ENCODE results near the gene KIAA1328. TPM values are rescaled to one million over a fixed set of nuclear protein-coding genes. Genes with fewer than 3 reads are reported as not detected.

KIAA1328 gene
- 10 to 100 TPM in 1 of 2 donors, 1 to 10 TPM in 1; 9.0 to 13.9 TPM for total RNA-seq
- total RNA-seq: 14.8 to 22.3 reads per million in 2 donors

DNA sequence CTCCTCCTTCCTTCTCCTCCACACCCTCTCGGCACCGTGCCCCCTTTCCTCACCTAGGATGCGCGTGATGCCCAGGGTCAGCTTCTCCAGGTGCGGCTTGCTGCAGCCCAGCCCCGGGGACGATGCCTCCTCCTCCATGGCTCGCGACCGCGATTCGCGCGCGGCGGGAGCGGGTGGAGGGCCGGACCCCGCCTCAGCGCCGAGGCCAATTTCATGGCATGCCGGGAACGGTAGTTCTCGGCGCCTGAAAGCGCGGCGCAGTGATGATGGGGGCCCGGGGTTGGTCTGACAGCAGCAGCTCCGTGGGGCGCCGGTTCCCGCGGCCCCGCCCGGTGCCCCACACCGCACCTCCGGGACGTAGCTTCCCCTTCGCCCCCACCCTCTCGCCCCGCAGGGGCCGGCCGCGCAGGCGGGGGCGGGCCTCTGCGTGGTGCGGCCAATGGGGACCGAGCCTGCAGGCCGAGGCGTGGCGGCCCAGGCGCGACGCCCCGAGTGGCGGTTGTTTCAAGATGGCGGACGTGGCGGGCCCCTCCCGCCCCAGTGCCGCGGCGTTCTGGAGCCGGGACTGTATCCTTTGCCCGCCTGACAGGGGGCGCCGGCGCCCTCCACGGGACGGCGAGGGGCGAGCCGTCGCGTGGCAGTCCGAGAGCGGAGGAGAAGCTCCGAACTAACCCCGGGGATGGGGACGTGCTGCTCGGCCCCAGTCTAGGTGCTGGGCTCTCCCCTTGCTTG lies at the start of gene KIAA1328, which contains the start of gene TPGS2:
Gene KIAA1328 (plus strand): TSS at position 498 of the 732 bp plus-strand sequence. CDS start 12 bp downstream, at position 510.
Gene TPGS2 (minus strand): TSS at position 373 of the 732 bp plus-strand sequence. CDS start 235 bp downstream, at position 138.
- Mint-ChIP-seq H3K4me1 (peaks cover 31% of the 10 kb centered on the region), H3K27ac (peak within 1 kb of the TSS; percentile 91), H3K36me3 (ENCODE audit: low read depth) (no peaks in the 10 kb centered on the region), H3K4me3 (peak within 1 kb of the TSS; percentile 97), H3K27me3 (no peaks in the 10 kb centered on the region)
- DNase-seq (peak; percentile 79 to 91 (median 87)), ATAC-seq (peak; percentile 93)
- H3K9me3 ChIP-seq (ENCODE audit: control insufficient read depth, low read length, poor library complexity, severe bottlenecking): no peaks in the 10 kb centered on the region

DNA sequence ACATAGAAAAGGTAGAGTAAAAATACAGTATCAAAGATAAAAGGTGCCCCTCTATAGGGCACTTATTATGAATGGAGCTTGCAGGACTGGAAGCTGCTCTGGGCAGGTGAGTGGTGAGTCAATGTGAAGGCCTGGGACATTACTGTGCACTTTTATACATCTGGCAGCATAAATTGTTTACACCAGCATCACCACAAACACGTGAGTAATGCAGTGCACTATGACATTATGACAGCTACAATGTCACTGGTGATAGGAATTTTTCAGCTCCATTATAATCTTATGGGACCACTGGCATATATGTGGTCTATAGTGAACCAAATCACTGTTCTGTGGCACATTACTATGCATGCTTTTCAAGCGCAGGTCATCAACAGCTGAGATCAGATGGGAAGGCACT lies 48.2 kb upstream of the KIAA1328 start:
- Mint-ChIP-seq H3K4me3 (no peak overlapping the region), H3K27me3 (no peaks in the 10 kb centered on the region), H3K4me1 (no peaks in the 10 kb centered on the region)

DNA sequence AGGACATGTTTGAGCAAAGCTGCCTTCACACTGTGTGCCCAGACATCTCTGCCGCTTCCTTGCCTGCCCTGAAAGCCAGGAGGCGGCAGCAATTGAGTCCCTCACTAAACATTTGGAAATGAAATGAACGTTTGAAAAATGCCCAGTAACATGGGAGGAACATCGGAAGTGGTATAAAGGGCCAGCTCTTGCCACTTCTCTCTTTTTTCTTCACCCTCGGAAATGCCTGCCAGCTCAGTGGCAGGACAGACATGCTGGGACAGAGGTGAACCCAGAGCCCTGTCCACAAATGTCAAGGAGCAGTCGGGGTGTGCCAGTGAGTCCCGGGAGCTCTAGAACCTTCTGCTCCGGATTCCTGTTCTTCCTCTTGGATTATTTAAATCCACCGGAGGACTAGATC lies 46.2 kb upstream of the KIAA1328 start:
- H3K36me3 Mint-ChIP-seq (ENCODE audit: low read depth): no peaks in the 10 kb centered on the region
- H3K27me3 Mint-ChIP-seq: no peaks in the 10 kb centered on the region
- H3K4me3 Mint-ChIP-seq: no peak overlapping the region
- no peak for DNase-seq
- H3K4me1 Mint-ChIP-seq: peaks cover 4% of the 10 kb centered on the region
- no peak for ATAC-seq
- no peaks in the 10 kb centered on the region for H3K9me3 ChIP-seq (ENCODE audit: control insufficient read depth, low read length, poor library complexity, severe bottlenecking)
- no peak overlapping the region for H3K27ac Mint-ChIP-seq

More for the DNA sequence above, 48.2 kb upstream of the KIAA1328 start:
- no peaks in the 10 kb centered on the region for H3K9me3 ChIP-seq (ENCODE audit: control insufficient read depth, low read length, poor library complexity, severe bottlenecking)
- H3K27ac Mint-ChIP-seq: no peak overlapping the region
- DNase-seq (no peak), ATAC-seq (no peak)
- no peaks in the 10 kb centered on the region for H3K36me3 Mint-ChIP-seq (ENCODE audit: low read depth)

DNA sequence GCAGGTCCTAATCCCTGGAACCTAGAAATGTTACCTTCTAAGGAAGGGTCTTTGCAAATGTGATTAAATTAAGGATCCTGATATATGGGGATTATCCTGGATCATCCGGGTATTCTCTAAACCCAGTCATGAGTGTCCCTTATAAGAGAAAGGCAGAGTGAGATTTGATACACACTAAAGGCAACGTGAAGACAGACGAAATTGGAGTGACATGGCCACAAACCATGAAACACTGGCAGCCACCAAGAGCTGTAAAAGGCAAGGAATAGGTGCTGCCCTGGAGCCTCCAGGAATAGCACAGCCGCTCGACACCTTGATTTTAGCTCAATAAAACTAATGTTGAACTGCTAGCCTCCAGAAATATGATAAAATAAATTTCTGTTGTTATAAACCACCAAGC lies 45.1 kb upstream of the KIAA1328 start:
- no peak for ATAC-seq
- H3K27ac Mint-ChIP-seq: no peak overlapping the region
- DNase-seq: no peak
- H3K9me3 ChIP-seq (ENCODE audit: control insufficient read depth, low read length, poor library complexity, severe bottlenecking): no peaks in the 10 kb centered on the region
- H3K4me3 Mint-ChIP-seq: no peak overlapping the region
- H3K36me3 Mint-ChIP-seq (ENCODE audit: low read depth): no peaks in the 10 kb centered on the region
- no peaks in the 10 kb centered on the region for H3K27me3 Mint-ChIP-seq
- H3K4me1 Mint-ChIP-seq: peaks cover 4% of the 10 kb centered on the region

DNA sequence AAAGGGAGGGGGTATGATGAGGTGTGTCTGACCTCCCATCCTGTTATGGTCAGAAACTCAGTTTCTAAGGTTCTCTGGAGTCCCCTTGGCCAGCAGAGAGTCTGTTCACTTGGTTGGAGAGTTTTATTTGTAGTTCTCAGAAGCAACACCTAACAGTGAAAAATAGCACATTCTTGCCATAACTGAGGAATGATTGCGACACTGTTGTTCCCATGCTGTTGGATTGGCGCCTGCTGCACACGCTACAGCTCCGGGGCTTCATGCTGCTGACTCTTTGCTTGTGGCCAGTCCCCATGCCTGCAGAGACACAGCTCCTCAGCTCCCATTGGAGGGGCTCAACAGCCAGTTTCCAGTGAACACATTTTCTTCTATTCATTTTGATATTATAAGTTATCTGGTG lies 42.2 kb upstream of the KIAA1328 start:
- no peaks in the 10 kb centered on the region for H3K9me3 ChIP-seq (ENCODE audit: control insufficient read depth, low read length, poor library complexity, severe bottlenecking)
- Mint-ChIP-seq H3K36me3 (ENCODE audit: low read depth) (no peaks in the 10 kb centered on the region), H3K4me1 (peaks cover 4% of the 10 kb centered on the region), H3K27me3 (no peaks in the 10 kb centered on the region), H3K27ac (no peak overlapping the region), H3K4me3 (no peak overlapping the region)
- DNase-seq (no peak), ATAC-seq (no peak)

DNA sequence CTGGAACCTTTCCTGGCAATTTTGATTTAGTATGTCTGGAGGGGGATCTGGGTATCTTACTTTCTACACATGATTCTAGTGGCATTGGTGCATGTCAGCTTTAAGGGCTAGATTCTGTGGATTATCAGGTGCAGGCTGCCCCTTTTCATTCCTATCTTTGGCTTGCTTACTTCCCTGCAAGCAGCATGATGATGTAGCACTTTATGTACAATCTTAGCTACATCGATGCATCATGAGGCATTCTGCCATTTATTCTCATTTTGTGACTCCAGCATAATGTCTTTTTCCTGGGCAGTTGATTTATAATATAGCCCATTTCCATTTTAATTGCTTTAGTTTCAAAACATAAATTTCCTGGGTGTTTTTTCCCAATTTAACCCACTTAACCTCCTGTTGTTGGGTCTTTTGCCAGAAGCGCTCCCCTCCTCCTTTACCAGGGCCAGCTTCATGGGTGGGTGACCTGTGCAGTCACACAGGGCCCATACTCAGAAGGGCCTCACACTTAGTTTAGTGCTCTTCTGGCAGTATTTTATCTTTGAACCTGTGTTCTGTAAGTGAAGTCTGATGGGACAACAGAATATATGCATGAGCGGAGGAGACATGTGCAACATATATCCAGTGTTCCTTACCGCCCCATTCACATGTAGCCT lies 36.2 kb upstream of the KIAA1328 start:
- ATAC-seq (no peak), DNase-seq (no peak)
- no peaks in the 10 kb centered on the region for H3K9me3 ChIP-seq (ENCODE audit: control insufficient read depth, low read length, poor library complexity, severe bottlenecking)
- H3K27ac Mint-ChIP-seq: no peak overlapping the region
- peaks cover 10% of the 10 kb centered on the region for H3K36me3 Mint-ChIP-seq (ENCODE audit: low read depth)
- H3K4me1 Mint-ChIP-seq: no peaks in the 10 kb centered on the region
- H3K4me3 Mint-ChIP-seq: no peak overlapping the region
- H3K27me3 Mint-ChIP-seq: no peaks in the 10 kb centered on the region

DNA sequence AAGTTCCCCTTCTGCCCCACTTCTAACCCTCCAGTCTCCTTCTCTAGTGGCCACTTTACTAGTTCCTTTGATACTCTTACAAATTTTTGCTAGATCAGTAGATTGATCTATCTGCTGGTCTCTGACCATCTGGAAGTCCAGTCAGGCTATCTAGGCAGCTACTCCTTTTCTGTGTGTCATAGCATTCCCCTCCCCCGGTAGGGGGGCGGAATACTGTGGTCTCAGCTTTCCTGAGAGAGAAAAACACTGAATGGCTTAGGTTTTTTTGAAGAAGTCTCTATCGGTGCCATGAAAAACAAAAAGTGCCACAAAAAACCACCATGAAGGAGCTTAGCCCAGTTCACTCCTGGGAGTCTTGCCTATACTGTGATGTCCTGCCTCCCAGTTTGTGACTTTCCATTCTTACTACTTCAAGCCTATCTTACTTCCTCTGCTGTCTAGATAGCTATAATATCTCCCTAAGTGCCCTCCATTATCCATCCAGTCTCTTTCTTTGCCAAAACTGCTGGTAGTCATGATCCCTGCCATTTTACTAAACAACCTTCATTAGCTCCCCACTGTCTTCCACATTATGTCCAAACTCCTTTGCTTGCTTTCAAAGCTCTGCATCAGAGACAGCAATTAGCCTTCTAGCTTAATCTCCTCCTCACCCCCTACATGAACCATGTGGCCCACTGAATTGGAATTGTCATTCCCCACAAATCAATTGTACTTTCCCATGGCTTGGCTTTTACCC lies 30.0 kb upstream of the KIAA1328 start:
- ATAC-seq (no peak), DNase-seq (no peak)
- H3K36me3 Mint-ChIP-seq (ENCODE audit: low read depth): peaks cover 21% of the 10 kb centered on the region
- H3K4me3 Mint-ChIP-seq: no peak overlapping the region
- H3K27ac Mint-ChIP-seq: peak overlapping the region; percentile 29
- no peaks in the 10 kb centered on the region for H3K27me3 Mint-ChIP-seq
- no peaks in the 10 kb centered on the region for H3K9me3 ChIP-seq (ENCODE audit: control insufficient read depth, low read length, poor library complexity, severe bottlenecking)
- H3K4me1 Mint-ChIP-seq: no peaks in the 10 kb centered on the region

DNA sequence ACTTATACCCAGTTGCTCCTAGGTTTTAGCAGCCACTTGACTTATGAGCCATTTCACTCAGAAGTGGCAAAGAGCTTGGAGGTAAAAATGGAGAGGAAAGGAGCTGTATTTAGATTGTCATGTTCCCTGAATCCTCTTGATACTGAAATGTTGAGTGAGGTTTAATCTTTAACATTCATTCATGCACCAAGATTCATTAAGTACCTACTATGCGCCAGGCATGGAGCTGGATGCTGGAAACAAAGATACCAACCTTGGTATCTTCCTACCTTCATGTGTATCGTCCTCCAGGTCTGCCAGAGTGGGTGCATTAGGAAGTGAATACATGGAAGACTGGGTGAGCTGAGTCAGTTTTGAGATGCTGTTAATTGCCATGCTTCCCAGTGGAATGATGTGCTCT lies 23.8 kb upstream of the KIAA1328 start:
- H3K4me3 Mint-ChIP-seq: no peak overlapping the region
- no peaks in the 10 kb centered on the region for H3K9me3 ChIP-seq (ENCODE audit: control insufficient read depth, low read length, poor library complexity, severe bottlenecking)
- H3K4me1 Mint-ChIP-seq: peaks cover 6% of the 10 kb centered on the region
- no peaks in the 10 kb centered on the region for H3K27me3 Mint-ChIP-seq
- H3K36me3 Mint-ChIP-seq (ENCODE audit: low read depth): peaks cover 20% of the 10 kb centered on the region
- no peak overlapping the region for H3K27ac Mint-ChIP-seq
- ATAC-seq (no peak), DNase-seq (no peak)

DNA sequence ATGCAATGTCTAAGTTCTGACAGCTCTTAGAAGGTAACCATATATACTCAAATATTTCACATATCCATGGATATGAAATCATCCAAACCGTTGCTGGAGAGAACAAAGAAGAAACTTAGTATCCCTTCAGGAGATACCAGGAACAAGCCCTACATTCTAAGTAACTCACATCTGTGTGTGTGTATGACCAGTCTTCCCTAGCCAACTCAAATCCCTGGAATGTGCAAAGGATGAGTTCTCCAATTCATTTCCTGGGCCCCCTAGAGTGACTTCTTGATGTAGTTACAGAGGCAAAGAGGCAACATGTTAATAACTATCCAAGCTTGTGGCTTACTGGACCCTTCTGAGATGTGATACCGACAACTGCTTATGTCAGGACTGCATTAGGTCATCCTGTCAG lies 20.2 kb upstream of the KIAA1328 start:
- H3K4me3 Mint-ChIP-seq: no peak overlapping the region

DNA sequence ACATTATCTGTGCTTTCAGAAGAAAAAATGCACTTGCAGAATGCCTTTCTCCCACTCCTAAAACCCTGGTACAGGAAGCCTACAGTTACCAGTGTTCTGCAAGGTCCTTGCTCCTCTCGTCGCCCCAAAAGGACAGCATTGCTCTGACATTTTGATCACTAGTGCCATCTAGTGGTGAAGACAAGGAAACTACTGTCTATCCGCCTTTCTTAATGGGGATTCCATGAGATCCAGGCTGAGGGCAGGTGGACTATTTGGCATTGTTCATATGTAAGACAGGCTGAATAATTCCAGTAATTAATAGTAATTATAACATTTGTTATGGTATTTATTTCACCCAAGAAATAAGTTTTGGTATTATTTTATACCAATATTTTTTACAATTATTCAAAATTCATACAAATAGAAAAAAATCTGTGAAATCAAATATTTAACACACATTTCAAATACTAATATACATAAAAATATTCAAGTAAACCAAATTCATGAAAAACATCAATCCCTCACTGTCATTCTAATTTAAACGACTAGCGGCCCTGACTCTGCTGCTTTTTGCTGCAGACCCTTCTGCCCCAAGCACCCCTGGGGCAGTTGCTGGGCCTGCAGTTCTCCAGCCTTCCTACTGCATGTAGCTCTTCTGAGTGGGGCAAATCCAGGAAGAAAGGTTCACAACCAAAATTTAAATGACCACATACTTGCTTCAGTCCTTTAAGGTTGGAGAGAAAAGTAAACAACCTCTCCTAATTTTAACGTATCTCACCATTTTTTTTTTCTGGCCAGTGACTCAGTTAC lies 19.1 kb upstream of the KIAA1328 start:
- peak; percentile 95 for ATAC-seq
- H3K4me1 Mint-ChIP-seq: peaks cover 15% of the 10 kb centered on the region
- peaks cover 15% of the 10 kb centered on the region for H3K36me3 Mint-ChIP-seq (ENCODE audit: low read depth)
- H3K27me3 Mint-ChIP-seq: no peaks in the 10 kb centered on the region
- H3K9me3 ChIP-seq (ENCODE audit: control insufficient read depth, low read length, poor library complexity, severe bottlenecking): no peaks in the 10 kb centered on the region
- DNase-seq: peak in 1 of 3 donors; percentile 9
- H3K27ac Mint-ChIP-seq: no peak overlapping the region
- H3K4me3 Mint-ChIP-seq: no peak overlapping the region

More for the DNA sequence above, 20.2 kb upstream of the KIAA1328 start:
- Mint-ChIP-seq H3K4me1 (peaks cover 12% of the 10 kb centered on the region), H3K27ac (no peak overlapping the region), H3K27me3 (no peaks in the 10 kb centered on the region), H3K36me3 (ENCODE audit: low read depth) (peaks cover 15% of the 10 kb centered on the region)
- H3K9me3 ChIP-seq (ENCODE audit: control insufficient read depth, low read length, poor library complexity, severe bottlenecking): no peaks in the 10 kb centered on the region
- no peak for ATAC-seq
- DNase-seq: no peak

DNA sequence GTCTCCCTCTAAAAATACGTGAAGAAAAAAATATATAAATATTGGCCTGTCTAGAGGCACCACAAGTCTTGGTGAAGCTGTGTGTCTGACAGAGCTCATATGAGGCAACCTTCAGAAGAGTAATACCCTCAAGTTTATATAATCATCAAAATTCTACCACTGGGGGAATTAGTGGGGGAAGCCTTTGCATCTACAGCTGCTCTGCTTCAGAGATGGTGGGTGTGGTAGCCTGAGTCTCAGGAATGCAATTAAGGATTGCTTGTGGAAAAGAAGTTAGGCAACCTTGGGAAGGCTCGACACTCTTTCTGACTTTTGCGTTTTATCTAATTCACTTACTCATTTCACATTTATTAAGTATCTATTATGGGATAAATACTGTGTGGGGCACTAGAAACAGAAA lies 17.5 kb upstream of the KIAA1328 start:
- no peak for ATAC-seq

DNA sequence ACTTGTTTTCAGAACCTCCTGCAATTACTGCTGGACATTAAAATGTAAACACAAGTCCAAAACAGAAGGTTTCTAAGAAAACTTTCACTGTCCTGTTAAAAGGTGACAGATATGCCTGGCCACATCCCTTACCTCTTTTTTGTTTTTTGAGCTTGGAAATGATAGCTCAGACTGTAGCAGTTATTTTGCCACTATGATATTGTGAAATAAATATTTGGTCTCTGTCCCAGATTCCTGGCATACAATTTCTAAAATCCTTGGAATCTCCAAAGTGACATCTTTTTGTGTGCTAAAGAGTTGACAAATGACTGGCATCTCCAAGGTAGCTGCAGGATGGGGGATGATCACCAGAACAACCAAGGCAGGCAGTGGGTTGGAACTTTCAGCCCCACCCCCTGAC lies 17.0 kb upstream of the KIAA1328 start:
- H3K27me3 Mint-ChIP-seq: no peaks in the 10 kb centered on the region
- no peak overlapping the region for H3K27ac Mint-ChIP-seq
- ATAC-seq (no peak), DNase-seq (no peak)
- no peaks in the 10 kb centered on the region for H3K9me3 ChIP-seq (ENCODE audit: control insufficient read depth, low read length, poor library complexity, severe bottlenecking)
- H3K4me1 Mint-ChIP-seq: peaks cover 15% of the 10 kb centered on the region
- peaks cover 8% of the 10 kb centered on the region for H3K36me3 Mint-ChIP-seq (ENCODE audit: low read depth)
- no peak overlapping the region for H3K4me3 Mint-ChIP-seq

More for the DNA sequence above, 17.5 kb upstream of the KIAA1328 start:
- no peaks in the 10 kb centered on the region for H3K9me3 ChIP-seq (ENCODE audit: control insufficient read depth, low read length, poor library complexity, severe bottlenecking)
- Mint-ChIP-seq H3K4me3 (no peak overlapping the region), H3K36me3 (ENCODE audit: low read depth) (peaks cover 8% of the 10 kb centered on the region), H3K27ac (no peak overlapping the region), H3K4me1 (peaks cover 15% of the 10 kb centered on the region), H3K27me3 (no peaks in the 10 kb centered on the region)
- DNase-seq: no peak
